GM12878 (cell line): ENCODE measurements around the gene KRT38.

Experiments used
- CEBPB ChIP-seq, 2 experiments: fragments of 150-350 bp in 1 of 2; IDR thresholded peaks; 2 replicates each; pipeline ENCODE4 v1.6.1; 2012 to 2014; ENCODE audit warnings: low read depth in 2 of 2, low read length in 2 of 2, borderline replicate concordance in 1 of 2, inconsistent platforms in 1 of 2
- CHD1 ChIP-seq: IDR thresholded peaks from 2 replicates; pipeline ENCODE4 v1.6.1; 2012; ENCODE audit warnings: low read depth, low read length, improper control_type of control experiment
- CHD4 ChIP-seq: fragments of 200-600 bp; sonication (generic); IDR thresholded peaks from 2 replicates; pipeline ENCODE4 v1.6.1; 2016; ENCODE audit warnings: mild to moderate bottlenecking
- CREM ChIP-seq: IDR thresholded peaks from 2 replicates; pipeline ENCODE4 v1.6.1; 2014; ENCODE audit warnings: antibody characterized with exemption, low read depth
- CTCF ChIP-seq, 3 experiments: IDR thresholded peaks in 2 of 3; conservative IDR thresholded peaks in 1 of 3; 2 replicates each; pipeline ENCODE4 v1.5.1; 2011; ENCODE audit warnings: low read depth in 3 of 3, low read length in 3 of 3, mild to moderate bottlenecking in 3 of 3, control low read depth in 2 of 3, moderate library complexity in 2 of 3, inconsistent platforms in 1 of 3, mixed read lengths in 1 of 3; ENCODE audit not compliant: control insufficient read depth in 2 of 3, insufficient read depth in 1 of 3; ENCODE audit errors: extremely low read depth in 1 of 3
- EP300 ChIP-seq, 2 experiments: fragments of 150-350 bp in 1 of 2; IDR thresholded peaks; 2 replicates each; pipeline ENCODE4 v1.6.1; 2011 to 2012; ENCODE audit warnings: low read depth in 2 of 2, low read length in 2 of 2, borderline replicate concordance in 1 of 2, improper control_type of control experiment in 1 of 2, inconsistent platforms in 1 of 2; ENCODE audit not compliant: control insufficient read depth in 1 of 2
- ESRRA ChIP-seq: IDR thresholded peaks from 2 replicates; pipeline ENCODE4 v1.6.1; 2012; ENCODE audit warnings: mild to moderate bottlenecking, low read length, improper control_type of control experiment
- FOXM1 ChIP-seq: IDR thresholded peaks from 2 replicates; pipeline ENCODE4 v1.6.1; 2012; ENCODE audit warnings: low read depth, mild to moderate bottlenecking, inconsistent platforms, low read length, moderate library complexity
- MYC ChIP-seq: IDR thresholded peaks from 2 replicates; pipeline ENCODE4 v1.6.1; 2011; ENCODE audit warnings: mild to moderate bottlenecking, low read length, moderate library complexity, inconsistent platforms; ENCODE audit not compliant: insufficient read depth, insufficient replicate concordance, insufficient read length, severe bottlenecking
- POLR2A ChIP-seq: IDR thresholded peaks from 2 replicates; pipeline ENCODE4 v1.6.1; 2011; ENCODE audit warnings: low read depth, mild to moderate bottlenecking, low read length
- RAD51 ChIP-seq: fragments of 450-650 bp; IDR thresholded peaks from 2 replicates; pipeline ENCODE4 v1.6.1; 2016; ENCODE audit warnings: moderate library complexity, mild to moderate bottlenecking, inconsistent platforms
- ZNF24 ChIP-seq: fragments of 450-650 bp; IDR thresholded peaks from 2 replicates; pipeline ENCODE4 v1.6.1; 2017; ENCODE audit warnings: antibody characterized with exemption, mild to moderate bottlenecking
- ZZZ3 ChIP-seq: IDR thresholded peaks from 2 replicates; pipeline ENCODE4 v1.6.1; 2011; ENCODE audit warnings: low read depth; ENCODE audit not compliant: control insufficient read depth, insufficient read length
- TF ChIP-seq, protein P1 (sequence below): IDR thresholded peaks from 2 replicates; pipeline ENCODE4 v1.6.1; 2012; ENCODE audit warnings: low read depth, low read length, improper control_type of control experiment

GRCh38 chr17:41475421-41475820, 34.6 kb upstream of the KRT38 start:
- TF ChIP-seq CTCF (IDR thresholded peaks at IDR 0.05 in 2 of 3, conservative IDR thresholded peaks at IDR 0.05 in 1 of 3; ENCODE audit: control insufficient read depth in 2 of 3, extremely low read depth in 1 of 3, insufficient read depth in 1 of 3, low read depth in 3 of 3, low read length in 3 of 3) = no peak
- TF ChIP-seq FOXM1 = no peak
- TF ChIP-seq ZZZ3 = no peak
- no peak for TF ChIP-seq CHD1
- TF ChIP-seq CREM = no peak
- no peak for TF ChIP-seq EP300 (IDR thresholded peaks at IDR 0.05; ENCODE audit: borderline replicate concordance in 1 of 2, control insufficient read depth in 1 of 2, low read depth in 2 of 2, low read length in 2 of 2)
- TF ChIP-seq, protein P1, sequence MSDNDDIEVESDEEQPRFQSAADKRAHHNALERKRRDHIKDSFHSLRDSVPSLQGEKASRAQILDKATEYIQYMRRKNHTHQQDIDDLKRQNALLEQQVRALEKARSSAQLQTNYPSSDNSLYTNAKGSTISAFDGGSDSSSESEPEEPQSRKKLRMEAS = no peak
- no peak for TF ChIP-seq POLR2A
- TF ChIP-seq ESRRA = no peak
- no peak for TF ChIP-seq CHD4
- no peak for TF ChIP-seq RAD51
- no peak for TF ChIP-seq MYC
- no peak for TF ChIP-seq ZNF24
- TF ChIP-seq CEBPB (IDR thresholded peaks at IDR 0.05; ENCODE audit: borderline replicate concordance in 1 of 2, low read depth in 2 of 2, low read length in 2 of 2) = no peak
